Left lung (tissue), 10 donors: ENCODE results near the gene KLK11. TPM values are rescaled to one million over a fixed set of nuclear protein-coding genes. Genes with fewer than 3 reads are reported as not detected.

Experiments
- ATAC-seq: fragments of 200-7000 bp; cut with Tn5 transposase; one replicate; pipeline ENCODE4 v1.9.1; 2020; ENCODE audit warnings: moderate library complexity
- DNase-seq, 4 donors: peaks; one replicate each; pipeline ENCODE4 v3.0.0-alpha.2; 2013 to 2020
- H3K27ac ChIP-seq, 2 donors: fragments of 200-600 bp; sonication (generic) in 1 of 2; one replicate each; pipeline versions ENCODE4 v1.5.0 to v1.8.0; 2020 to 2021
- H3K27me3 ChIP-seq, 2 donors: fragments of 200-600 bp; sonication (generic) in 1 of 2; one replicate each; pipeline versions ENCODE4 v1.5.0 to v1.8.0; 2020 to 2021
- H3K36me3 ChIP-seq, 2 donors: fragments of 200-600 bp; sonication (generic) in 1 of 2; one replicate each; pipeline versions ENCODE4 v1.5.0 to v1.8.0; 2020 to 2021
- H3K4me1 ChIP-seq, 2 donors: fragments of 200-600 bp; one replicate each; pipeline ENCODE4 v1.8.0; 2021
- H3K4me3 ChIP-seq, 2 donors: fragments of 200-600 bp; sonication (generic) in 1 of 2; one replicate each; pipeline versions ENCODE4 v1.5.0 to v1.8.0; 2020 to 2021; ENCODE audit warnings: mild to moderate bottlenecking in 1 of 2
- H3K9me3 ChIP-seq, 2 donors: fragments of 200-600 bp; sonication (generic) in 1 of 2; one replicate each; pipeline versions ENCODE4 v1.5.0 to v1.8.0; 2020 to 2021
- intact Hi-C, 2 donors: fragments of 100-400 bp; cut with DNase I; formaldehyde crosslinking; loops; one replicate each; pipeline versions ENCODE4 v1.11.2 to v1.14.2; 2022
- polyA plus RNA-seq, 6 donors: library from polyadenylated mRNA; unstranded; fragments of 120-200 nt; gene quantifications; one replicate each; pipeline ENCODE4 v1.2.1, GENCODE V29; 2013; ENCODE audit not compliant: insufficient read length in 6 of 6
- total RNA-seq, 2 donors: library from RNA; stranded (reverse); fragmentation: NEBNext Ultra II Directional; extraction: Animal tissue kit (Norgen Biotek cat#: 25700); gene quantifications; one replicate each; pipeline ENCODE4 v1.2.1, GENCODE V29; 2021
- TF ChIP-seq, protein P1 (sequence below), 2 donors: fragments of 200-600 bp; sonication (generic) in 1 of 2; IDR thresholded peaks; one replicate each; pipeline versions ENCODE4 v1.5.0 to v1.8.0; 2021; ENCODE audit warnings: antibody characterized with exemption in 2 of 2
- donor health status: DM: no; HTN: yes; CAD: no.
- donor health status: DM: no; HTN: no; CAD: no.

Gene KLK11
- total and polyA plus RNA-seq, 8 donors, result 1.6 to 7.2 (median 3.7) TPM

DNA sequence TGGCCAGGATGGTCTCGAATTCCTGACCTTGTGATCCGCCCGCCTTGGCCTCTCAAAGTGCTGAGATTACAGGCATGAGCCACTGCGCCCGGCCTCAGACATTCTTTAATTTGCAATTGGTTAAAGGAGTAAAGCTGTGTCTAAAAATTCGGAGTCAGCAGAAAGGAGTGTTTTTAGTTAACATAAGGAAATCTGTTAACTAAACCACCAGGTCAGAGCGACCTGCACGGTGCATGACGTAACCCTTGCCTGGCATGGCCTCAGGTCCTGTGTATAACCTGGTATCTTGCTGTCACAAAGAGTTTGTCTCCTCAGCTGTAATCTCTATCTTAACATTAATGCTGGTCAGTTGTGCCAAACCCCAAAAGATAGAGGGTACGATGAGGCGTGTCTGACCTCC, 17.9 kb upstream of the KLK11 start:
- TF ChIP-seq, protein P1, sequence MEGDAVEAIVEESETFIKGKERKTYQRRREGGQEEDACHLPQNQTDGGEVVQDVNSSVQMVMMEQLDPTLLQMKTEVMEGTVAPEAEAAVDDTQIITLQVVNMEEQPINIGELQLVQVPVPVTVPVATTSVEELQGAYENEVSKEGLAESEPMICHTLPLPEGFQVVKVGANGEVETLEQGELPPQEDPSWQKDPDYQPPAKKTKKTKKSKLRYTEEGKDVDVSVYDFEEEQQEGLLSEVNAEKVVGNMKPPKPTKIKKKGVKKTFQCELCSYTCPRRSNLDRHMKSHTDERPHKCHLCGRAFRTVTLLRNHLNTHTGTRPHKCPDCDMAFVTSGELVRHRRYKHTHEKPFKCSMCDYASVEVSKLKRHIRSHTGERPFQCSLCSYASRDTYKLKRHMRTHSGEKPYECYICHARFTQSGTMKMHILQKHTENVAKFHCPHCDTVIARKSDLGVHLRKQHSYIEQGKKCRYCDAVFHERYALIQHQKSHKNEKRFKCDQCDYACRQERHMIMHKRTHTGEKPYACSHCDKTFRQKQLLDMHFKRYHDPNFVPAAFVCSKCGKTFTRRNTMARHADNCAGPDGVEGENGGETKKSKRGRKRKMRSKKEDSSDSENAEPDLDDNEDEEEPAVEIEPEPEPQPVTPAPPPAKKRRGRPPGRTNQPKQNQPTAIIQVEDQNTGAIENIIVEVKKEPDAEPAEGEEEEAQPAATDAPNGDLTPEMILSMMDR (IDR thresholded peaks at IDR 0.05), result no peak
- H3K27ac ChIP-seq, result no peak overlapping the region
- no peaks in the 10 kb centered on the region for H3K36me3 ChIP-seq
- H3K9me3 ChIP-seq, result no peaks in the 10 kb centered on the region
- H3K4me3 ChIP-seq, result no peak overlapping the region
- H3K4me1 ChIP-seq, result no peaks in the 10 kb centered on the region
- ATAC-seq, result no peak
- peaks cover 0 to 19% of the 10 kb centered on the region in 2 donors for H3K27me3 ChIP-seq
- intact Hi-C loops, result no loop called here
- no peak for DNase-seq

DNA sequence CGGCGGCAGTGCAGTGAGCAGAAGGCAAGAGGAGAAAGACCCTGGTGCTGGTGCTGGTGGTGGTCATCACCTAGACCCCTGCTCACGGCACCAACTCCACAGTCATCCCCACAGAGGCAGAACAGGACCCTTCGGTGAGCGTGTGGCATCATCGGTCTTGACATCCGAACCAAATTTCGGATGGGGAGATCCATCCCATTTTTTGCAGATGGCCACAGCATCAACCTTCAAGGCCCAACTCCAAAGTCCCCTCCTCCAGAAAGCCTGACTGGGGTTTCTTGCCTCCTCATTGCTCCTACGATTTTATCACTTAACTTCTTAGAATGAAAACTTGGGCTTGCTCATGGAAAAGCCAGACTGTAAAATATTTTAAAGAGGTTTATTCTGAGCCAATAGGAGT, 17.1 kb upstream of the KLK11 start:
- no peak overlapping the region for H3K27ac ChIP-seq
- intact Hi-C loops, result no loop called here
- H3K4me3 ChIP-seq, result no peak overlapping the region
- H3K36me3 ChIP-seq, result no peaks in the 10 kb centered on the region
- H3K9me3 ChIP-seq, result no peaks in the 10 kb centered on the region
- ATAC-seq (no peak), DNase-seq (no peak)
- TF ChIP-seq, protein P1 (IDR thresholded peaks at IDR 0.05), result no peak
- H3K4me1 ChIP-seq, result no peaks in the 10 kb centered on the region
- H3K27me3 ChIP-seq, result peaks cover 0 to 16% of the 10 kb centered on the region in 2 donors

DNA sequence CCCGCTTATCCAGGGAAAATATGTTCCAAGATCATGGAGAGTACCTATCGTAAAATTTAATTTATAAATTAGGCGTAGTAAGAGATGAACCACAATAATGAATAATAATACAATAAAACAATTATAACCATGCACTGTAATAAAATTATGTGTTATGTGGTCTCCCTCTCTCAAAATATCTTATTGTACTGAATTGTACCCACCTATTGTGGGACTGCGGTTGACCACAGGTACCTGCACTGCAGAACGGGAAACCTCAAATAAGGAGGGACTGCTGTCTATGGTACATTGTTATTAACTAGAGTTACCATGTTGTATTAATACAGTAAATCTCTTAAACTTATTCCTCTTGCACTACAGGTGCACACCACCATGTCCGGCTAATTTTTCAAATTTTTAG, 13.7 kb upstream of the KLK11 start:
- Histone ChIP-seq H3K36me3 (no peaks in the 10 kb centered on the region), H3K9me3 (no peaks in the 10 kb centered on the region), H3K4me1 (no peaks in the 10 kb centered on the region), H3K27ac (no peak overlapping the region), H3K4me3 (no peak overlapping the region), H3K27me3 (peaks cover 0 to 4% of the 10 kb centered on the region in 2 donors)
- ATAC-seq, result no peak
- TF ChIP-seq, protein P1 (IDR thresholded peaks at IDR 0.05), result no peak
- intact Hi-C loops, result no loop called here
- no peak for DNase-seq

DNA sequence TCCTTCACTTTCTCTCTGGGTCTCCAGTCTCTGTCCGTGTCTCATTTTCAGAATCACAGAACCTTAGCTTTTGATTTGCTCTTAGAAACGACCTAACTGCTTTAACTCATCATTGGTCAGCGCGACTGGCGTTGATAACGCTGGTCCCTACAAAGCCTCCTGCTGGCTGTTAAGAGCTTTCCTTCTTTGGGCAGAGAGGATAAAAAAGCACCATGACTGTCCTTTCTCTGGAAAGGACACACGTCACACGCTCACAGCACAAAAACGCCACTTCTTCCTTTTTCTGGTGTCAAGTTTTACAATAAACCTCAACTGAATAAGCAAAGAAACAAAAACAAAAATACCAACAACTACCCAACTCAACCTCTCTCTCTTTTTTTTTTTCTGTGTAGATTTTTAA, 10.1 kb upstream of the KLK11 start:
- no peaks in the 10 kb centered on the region for H3K36me3 ChIP-seq
- no peaks in the 10 kb centered on the region for H3K9me3 ChIP-seq
- DNase-seq, result no peak
- no peak for ATAC-seq
- peaks cover 0 to 23% of the 10 kb centered on the region in 2 donors for H3K27me3 ChIP-seq
- no peak overlapping the region for H3K4me3 ChIP-seq
- H3K4me1 ChIP-seq, result no peaks in the 10 kb centered on the region
- TF ChIP-seq, protein P1 (IDR thresholded peaks at IDR 0.05), result no peak
- intact Hi-C loops, result no loop called here
- no peak overlapping the region for H3K27ac ChIP-seq

DNA sequence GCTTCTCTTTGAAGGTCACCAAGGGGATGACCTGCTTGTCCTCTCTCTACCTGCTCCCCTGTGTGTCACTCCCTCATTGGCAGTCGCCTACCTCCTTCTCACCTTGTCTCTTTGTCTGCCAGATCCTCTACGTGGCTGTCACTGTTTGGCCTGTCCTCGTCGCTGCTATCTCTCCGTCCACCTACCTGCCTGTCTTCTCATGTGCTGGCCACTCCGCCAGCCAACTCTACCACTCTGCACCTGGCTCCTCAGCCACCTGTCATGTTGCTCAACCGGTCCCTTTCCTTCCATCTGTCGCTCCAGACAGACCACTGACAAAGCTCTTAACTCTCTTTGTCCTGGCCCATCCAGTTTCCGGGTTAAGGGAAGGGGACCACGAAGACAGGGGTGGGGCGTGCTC, 8.3 kb upstream of the KLK11 start, which contains the start of gene KLK12:
KLK12 (minus strand) TSS at position 299 of the 400 bp plus-strand sequence. CDS start 381 bp downstream, outside the sequence.
- Histone ChIP-seq H3K36me3 (no peaks in the 10 kb centered on the region), H3K4me1 (no peaks in the 10 kb centered on the region), H3K9me3 (no peaks in the 10 kb centered on the region), H3K27ac (no peak within 1 kb of the TSS), H3K4me3 (no peak within 1 kb of the TSS), H3K27me3 (peaks cover 0 to 37% of the 10 kb centered on the region in 2 donors)
- DNase-seq (no peak), ATAC-seq (no peak)
- intact Hi-C loops, result no loop called here
- TF ChIP-seq, protein P1 (IDR thresholded peaks at IDR 0.05), result no peak
